ENCODE results near the gene NR6A1.

Gene NR6A1

GRCh38 chr9:124652615-124653393 lies 118.3 kb downstream of the NR6A1 start:
- Histone ChIP-seq H3K4me3 (ENCODE audit: low read depth, low read length) (no peak overlapping the region), H3K9ac (no peak overlapping the region), H3K4me1 (no peaks in the 10 kb centered on the region), H2AFZ (no peak overlapping the region), H3K79me2 (no peaks in the 10 kb centered on the region), H3K27me3 (ENCODE audit: control insufficient read depth, insufficient read depth, low read length) (no peaks in the 10 kb centered on the region), H3K27ac (no peak overlapping the region), H3K4me2 (ENCODE audit: low read length) (no peak overlapping the region), H3K36me3 (ENCODE audit: control insufficient read depth, insufficient read depth, low read length) (no peaks in the 10 kb centered on the region), H3K9me3 (ENCODE audit: control insufficient read depth, low read length) (no peaks in the 10 kb centered on the region)
- TF ChIP-seq CTCF (IDR thresholded peaks at IDR 0.05) = no peak

GRCh38 chr9:124652203-124652602 lies 118.9 kb downstream of the NR6A1 start:
- Histone ChIP-seq H3K27ac (no peak overlapping the region), H2AFZ (no peak overlapping the region), H3K4me1 (no peaks in the 10 kb centered on the region), H3K79me2 (no peaks in the 10 kb centered on the region), H3K4me2 (ENCODE audit: low read length) (no peak overlapping the region), H3K9me3 (ENCODE audit: control insufficient read depth, low read length) (no peaks in the 10 kb centered on the region), H3K4me3 (ENCODE audit: low read depth, low read length) (no peak overlapping the region), H3K27me3 (ENCODE audit: control insufficient read depth, insufficient read depth, low read length) (no peaks in the 10 kb centered on the region), H3K36me3 (ENCODE audit: control insufficient read depth, insufficient read depth, low read length) (no peaks in the 10 kb centered on the region), H3K9ac (no peak overlapping the region)
- TF ChIP-seq CTCF (IDR thresholded peaks at IDR 0.05) = no peak

- no peaks in the 10 kb centered on the region for H3K27me3 ChIP-seq (ENCODE audit: control insufficient read depth, insufficient read depth, low read length)
- no peaks in the 10 kb centered on the region for H3K4me1 ChIP-seq
- H2AFZ ChIP-seq = no peak overlapping the region
- no peak overlapping the region for H3K9ac ChIP-seq
- H3K4me2 ChIP-seq (ENCODE audit: low read length) = no peak overlapping the region
- H3K4me3 ChIP-seq (ENCODE audit: low read depth, low read length) = no peak overlapping the region
- no peak for TF ChIP-seq CTCF (IDR thresholded peaks at IDR 0.05)
- peaks cover 4% of the 10 kb centered on the region for H3K79me2 ChIP-seq
- H3K36me3 ChIP-seq (ENCODE audit: control insufficient read depth, insufficient read depth, low read length) = no peaks in the 10 kb centered on the region
- H3K27ac ChIP-seq = no peak overlapping the region
- no peaks in the 10 kb centered on the region for H3K9me3 ChIP-seq (ENCODE audit: control insufficient read depth, low read length)
These were observed 125.8 kb downstream of the NR6A1 start for GRCh38 chr9:124645274-124645673.

GRCh38 chr9:124639637-124640036 lies 131.5 kb downstream of the NR6A1 start:
- H3K79me2 ChIP-seq = peaks cover 1% of the 10 kb centered on the region
- no peaks in the 10 kb centered on the region for H3K9me3 ChIP-seq (ENCODE audit: control insufficient read depth, low read length)
- no peak overlapping the region for H3K4me3 ChIP-seq (ENCODE audit: low read depth, low read length)
- no peak overlapping the region for H3K27ac ChIP-seq
- no peaks in the 10 kb centered on the region for H3K4me1 ChIP-seq
- H3K36me3 ChIP-seq (ENCODE audit: control insufficient read depth, insufficient read depth, low read length) = no peaks in the 10 kb centered on the region
- H3K4me2 ChIP-seq (ENCODE audit: low read length) = no peak overlapping the region
- no peak for TF ChIP-seq CTCF (IDR thresholded peaks at IDR 0.05)
- no peaks in the 10 kb centered on the region for H3K27me3 ChIP-seq (ENCODE audit: control insufficient read depth, insufficient read depth, low read length)
- no peak overlapping the region for H3K9ac ChIP-seq
- no peak overlapping the region for H2AFZ ChIP-seq

GRCh38 chr9:124635285-124635684 lies 135.8 kb downstream of the NR6A1 start:
- Histone ChIP-seq H3K4me3 (ENCODE audit: low read depth, low read length) (no peak overlapping the region), H3K9me3 (ENCODE audit: control insufficient read depth, low read length) (no peaks in the 10 kb centered on the region), H3K79me2 (no peaks in the 10 kb centered on the region), H3K27ac (no peak overlapping the region), H3K4me2 (ENCODE audit: low read length) (no peak overlapping the region), H3K36me3 (ENCODE audit: control insufficient read depth, insufficient read depth, low read length) (no peaks in the 10 kb centered on the region), H3K27me3 (ENCODE audit: control insufficient read depth, insufficient read depth, low read length) (no peaks in the 10 kb centered on the region), H3K4me1 (no peaks in the 10 kb centered on the region), H2AFZ (no peak overlapping the region), H3K9ac (no peak overlapping the region)
- TF ChIP-seq CTCF (IDR thresholded peaks at IDR 0.05) = no peak

Measured in parathyroid adenoma (tissue), 2 donors.